Erythroblast (primary cell): ENCODE measurements around the gene GCK.

Experiments
- GATA1 ChIP-seq: IDR thresholded peaks from 2 replicates; pipeline ENCODE4 v1.6.1; 2011; ENCODE audit warnings: low read depth, mild to moderate bottlenecking, control low read depth, low read length, moderate library complexity
- POLR2A ChIP-seq: IDR thresholded peaks from 2 replicates; pipeline ENCODE4 v1.6.1; 2011; ENCODE audit warnings: mild to moderate bottlenecking, low read length

DNA sequence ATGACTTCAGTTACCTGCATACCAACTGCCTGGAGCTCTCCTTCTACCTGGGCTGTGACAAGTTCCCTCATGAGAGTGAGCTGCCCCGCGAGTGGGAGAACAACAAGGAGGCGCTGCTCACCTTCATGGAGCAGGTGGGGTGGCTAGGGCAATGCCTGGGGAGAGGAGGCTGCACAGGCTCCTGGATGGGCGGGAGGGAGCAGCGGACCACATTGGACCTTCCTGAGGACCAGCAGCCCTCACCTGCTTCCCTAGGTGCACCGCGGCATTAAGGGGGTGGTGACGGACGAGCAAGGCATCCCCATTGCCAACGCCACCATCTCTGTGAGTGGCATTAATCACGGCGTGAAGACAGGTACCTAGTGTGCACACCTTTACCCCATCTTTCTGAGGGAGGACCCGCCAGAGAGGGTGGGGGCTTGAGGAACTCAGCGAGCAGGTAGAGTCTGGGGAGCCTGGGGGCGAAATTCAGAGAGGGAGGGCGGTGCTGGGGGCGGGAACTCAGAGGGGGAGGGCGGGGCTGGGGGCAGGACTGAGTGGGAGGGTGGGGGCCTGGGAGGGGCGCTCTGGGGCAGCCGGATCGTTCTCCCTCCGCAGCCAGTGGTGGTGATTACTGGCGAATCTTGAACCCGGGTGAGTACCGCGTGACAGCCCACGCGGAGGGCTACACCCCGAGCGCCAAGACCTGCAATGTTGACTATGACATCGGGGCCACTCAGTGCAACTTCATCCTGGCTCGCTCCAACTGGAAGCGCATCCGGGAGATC lies 76.1 kb downstream of the GCK start:
- TF ChIP-seq POLR2A (no peak), GATA1 (no peak)
